K562 (cell line): ENCODE results near the gene METTL3. TPM values are rescaled to one million over a fixed set of nuclear protein-coding genes. Genes with fewer than 3 reads are reported as not detected.
A peak's percentile ranks its signal among the peaks of the same experiment; 100 is the strongest.

Experiments used
- ATAC-seq: fragments of 200-7000 bp; cut with Tn5 transposase; 3 replicates; pipeline ENCODE4 v1.9.1; 2020; ENCODE audit warnings: moderate library complexity
- BruUV-seq: library from RNA; stranded (reverse); fragments of 400-500 nt; replicated peaks from 2 replicates; lab custom pipeline; 2021; lab: Mats Ljungman, UMichigan
- CTCF ChIA-PET: fragments of 300-600 bp; formaldehyde crosslinking; extraction: SDS; loops from one replicate; lab custom pipeline; 2021; ENCODE audit warnings: low intra/inter-chr PET ratio; lab: Yijun Ruan, JAX
- POLR2A ChIA-PET: fragments of 300-600, 350-650 bp; sonication (Branson Sonifier 250); formaldehyde crosslinking; extraction: SDS; loops from one replicate; lab custom pipeline; 2021; ENCODE audit warnings: antibody characterized with exemption, inconsistent platforms; lab: Yijun Ruan, JAX
- DNase-seq, 4 experiments: peaks; one replicate each; pipeline versions ENCODE4 v3.0.0 to v3.0.0-alpha.2; 2011 to 2018; ENCODE audit warnings: low spot score in 3 of 4, mixed read lengths in 3 of 4; ENCODE audit errors: extremely low read depth in 1 of 4
- FAIRE-seq: peaks from 2 replicates; lab custom pipeline; 2011; peaks lifted over from hg19 to GRCh38; lab: Jason Lieb, UNC
- H2AFZ ChIP-seq: 2 replicates; pipeline ENCODE4 v1.6.0; 2011; ENCODE audit warnings: low read depth, low read length, control low read depth, inconsistent platforms
- H3K27ac ChIP-seq: fragments of 200-600 bp; 3 replicates; pipeline ENCODE4 v1.8.0; 2011; ENCODE audit warnings: low read depth, mild to moderate bottlenecking, control low read depth, inconsistent platforms, low read length, moderate library complexity, mixed read lengths; ENCODE audit errors: extremely low read depth
- H3K27me3 ChIP-seq, 2 experiments: fragments of 300-600 bp in 1 of 2; 2 replicates in 1 of 2; 3 replicates in 1 of 2; pipeline versions ENCODE4 v1.6.0 to v1.8.0; 2011; ENCODE audit warnings: inconsistent platforms in 2 of 2, low read length in 2 of 2, mild to moderate bottlenecking in 1 of 2, mixed read lengths in 1 of 2, moderate library complexity in 1 of 2; ENCODE audit not compliant: control insufficient read depth in 2 of 2, insufficient read depth in 2 of 2
- H3K36me3 ChIP-seq: fragments of 300-600 bp; 3 replicates; pipeline ENCODE4 v1.8.0; 2011; ENCODE audit warnings: mild to moderate bottlenecking, low read length, inconsistent platforms; ENCODE audit not compliant: control insufficient read depth, insufficient read depth
- H3K4me1 ChIP-seq, 2 experiments: fragments of 200-600 bp in 1 of 2; replicated peaks in 1 of 2; 2 replicates in 1 of 2; 3 replicates in 1 of 2; pipeline versions ENCODE4 v1.5.1 to v1.8.0; 2011; ENCODE audit warnings: inconsistent platforms in 2 of 2, low read length in 2 of 2, mild to moderate bottlenecking in 1 of 2, mixed read lengths in 1 of 2, moderate library complexity in 1 of 2; ENCODE audit not compliant: control insufficient read depth in 2 of 2, insufficient read depth in 2 of 2
- H3K4me2 ChIP-seq: 2 replicates; pipeline ENCODE4 v1.6.1; 2011; ENCODE audit warnings: low read length, control low read depth, inconsistent platforms, mixed read lengths; ENCODE audit not compliant: insufficient read depth
- H3K4me3 ChIP-seq: fragments of 200-600 bp; sonication (generic), shearing (Covaris generic); 2 replicates; pipeline ENCODE4 v1.5.1; 2016; ENCODE audit warnings: control low read depth, inconsistent platforms
- H3K79me2 ChIP-seq: fragments of 200-600 bp; 3 replicates; pipeline ENCODE4 v1.8.0; 2011; ENCODE audit warnings: low read length, inconsistent platforms; ENCODE audit not compliant: control insufficient read depth, insufficient read depth
- H3K9ac ChIP-seq, 2 experiments: 2 replicates each; pipeline versions ENCODE4 v1.6.0 to v1.6.1; 2011; ENCODE audit warnings: low read depth in 2 of 2, low read length in 2 of 2, control low read depth in 1 of 2, inconsistent platforms in 1 of 2, mild to moderate bottlenecking in 1 of 2, mixed read lengths in 1 of 2; ENCODE audit not compliant: insufficient read depth in 1 of 2
- H3K9me1 ChIP-seq: one replicate; pipeline ENCODE4 v1.6.0; 2011; ENCODE audit warnings: inconsistent platforms, mild to moderate bottlenecking, low read length, moderate library complexity; ENCODE audit not compliant: control insufficient read depth, insufficient read depth
- H3K9me3 ChIP-seq: replicated peaks from 2 replicates; pipeline ENCODE4 v1.5.1; 2011; ENCODE audit warnings: low read depth, low read length, inconsistent platforms; ENCODE audit not compliant: control insufficient read depth, insufficient read depth
- H4K20me1 ChIP-seq: replicated peaks from 2 replicates; pipeline ENCODE4 v1.6.1; 2011; ENCODE audit warnings: low read length, inconsistent platforms, mixed read lengths; ENCODE audit not compliant: control insufficient read depth, insufficient read depth
- E2F8 ChIP-seq: fragments of 450-650 bp; IDR thresholded peaks from 2 replicates; pipeline ENCODE4 v1.7.1; 2018; ENCODE audit warnings: mild to moderate bottlenecking, low read depth; ENCODE audit not compliant: partially characterized antibody
- EGR1 ChIP-seq: fragments of 450-650 bp; conservative IDR thresholded peaks from 2 replicates; pipeline ENCODE4 v1.6.1; 2017; ENCODE audit warnings: mild to moderate bottlenecking
- FOXM1 ChIP-seq, 2 experiments: fragments of 450-650 bp in 1 of 2; sonication (generic) in 1 of 2; formaldehyde crosslinking in 1 of 2; IDR thresholded peaks; 2 replicates each; pipeline versions ENCODE4 v1.6.1 to v1.9.0; 2017 to 2022; ENCODE audit warnings: low read depth in 2 of 2, mild to moderate bottlenecking in 2 of 2, missing genetic modification reagents in 1 of 2, moderate library complexity in 1 of 2
- HEY1 ChIP-seq: fragments of 250-450 bp; sonication (Bioruptor Pico); IDR thresholded peaks from 2 replicates; pipeline ENCODE4 v1.5.0; 2020; ENCODE audit warnings: mild to moderate bottlenecking, moderate library complexity, borderline replicate concordance
- HNRNPLL ChIP-seq: fragments of 200-400 bp; formaldehyde crosslinking; IDR thresholded peaks from 2 replicates; pipeline ENCODE4 v1.6.1; 2017; ENCODE audit warnings: low read length, low read depth, mild to moderate bottlenecking; ENCODE audit not compliant: poor library complexity, severe bottlenecking
- KAT7 ChIP-seq: sonication (generic); formaldehyde crosslinking; IDR thresholded peaks from 2 replicates; pipeline ENCODE4 v1.8.0; 2022; ENCODE audit warnings: missing genetic modification reagents, mild to moderate bottlenecking, borderline replicate concordance
- KHSRP ChIP-seq: fragments of 450-650 bp; IDR thresholded peaks from 2 replicates; pipeline ENCODE4 v1.6.1; 2017
- MAFF ChIP-seq: IDR thresholded peaks from 2 replicates; pipeline ENCODE4 v1.6.1; 2012; ENCODE audit warnings: low read length, improper control_type of control experiment
- NCOR1 ChIP-seq: fragments of 450-650 bp; IDR thresholded peaks from 2 replicates; pipeline ENCODE4 v1.6.1; 2016; ENCODE audit warnings: mild to moderate bottlenecking, moderate library complexity
- NFYB ChIP-seq: IDR thresholded peaks from 2 replicates; pipeline ENCODE4 v1.6.1; 2011; ENCODE audit warnings: mild to moderate bottlenecking, moderate library complexity; ENCODE audit not compliant: insufficient read length; ENCODE audit errors: extremely low read depth
- NR3C1 ChIP-seq: sonication (generic); formaldehyde crosslinking; IDR thresholded peaks from 2 replicates; pipeline ENCODE4 v1.8.1; 2022; ENCODE audit warnings: missing genetic modification reagents
- PCBP2 ChIP-seq: fragments of 200-400 bp; formaldehyde crosslinking; IDR thresholded peaks from 2 replicates; pipeline ENCODE4 v1.6.1; 2018; ENCODE audit warnings: low read length, low read depth, mild to moderate bottlenecking, moderate library complexity; ENCODE audit not compliant: poor library complexity, severe bottlenecking
- XRCC5 ChIP-seq: fragments of 200-400 bp; formaldehyde crosslinking; IDR thresholded peaks from 2 replicates; pipeline ENCODE4 v1.6.1; 2017; ENCODE audit warnings: low read depth, mild to moderate bottlenecking, low read length
- ZBTB34 ChIP-seq: fragments of 250-450 bp; sonication (Bioruptor Pico); IDR thresholded peaks from 2 replicates; pipeline ENCODE4 v1.8.0; 2021; ENCODE audit warnings: mild to moderate bottlenecking, moderate library complexity
- ZNF24 ChIP-seq: fragments of 450-650 bp; IDR thresholded peaks from 2 replicates; pipeline ENCODE4 v1.6.1; 2016
- ZNF384 ChIP-seq: IDR thresholded peaks from 2 replicates; pipeline ENCODE4 v1.6.1; 2012; ENCODE audit warnings: low read depth, low read length, improper control_type of control experiment
- ZNF75A ChIP-seq: fragments of 450-650 bp; formaldehyde crosslinking; IDR thresholded peaks from 2 replicates; pipeline ENCODE4 v1.4.0; 2020; ENCODE audit warnings: mild to moderate bottlenecking
- ZNF766 ChIP-seq: fragments of 200-800 bp; sonication (Bioruptor generic); conservative IDR thresholded peaks from 2 replicates; pipeline ENCODE4 v1.6.1; 2016; ENCODE audit warnings: missing genetic modification characterization, missing compliant biosample characterization
- WGBS: fragments of 100-300 bp; shearing (Covaris generic); methylation state at CpG from one replicate; pipeline ENCODE4 v1.1.6; 2016; ENCODE audit warnings: low coverage, mixed read lengths; ENCODE audit not compliant: insufficient coverage; ENCODE audit errors: missing lambda C conversion rate; 5-methylcytosine and 5-hydroxymethylcytosine counted together
- in situ Hi-C: fragments of 300-500 bp; cut with MboI; formaldehyde crosslinking; loops from 4 replicates; pipeline ENCODE4 v1.15.0; 2018; ENCODE audit warnings: inconsistent platforms, mixed read lengths
- intact Hi-C: fragments of 100-400 bp; cut with micrococcal nuclease; formaldehyde crosslinking; loops from 2 replicates; pipeline ENCODE4 v1.14.2; 2022
- polyA plus RNA-seq, 8 experiments: library from polyadenylated mRNA; depleted of rRNA in 4 of 8; stranded (reverse) in 5 of 8; unstranded in 3 of 8; fragments of >200 nt; fragmentation: Nextera tagmentation in 2 of 8; fragmentation: Illumina TruSeq in 1 of 8; extraction: Ambion mirVana in 2 of 8; extraction: Trizol in 1 of 8; gene quantifications; 2 replicates each; pipeline versions ENCODE4 v1.2.1 to v1.2.3, GENCODE V29; 2011 to 2014; ENCODE audit warnings: inconsistent platforms in 1 of 8, missing spikeins in 1 of 8
- total RNA-seq, 7 experiments: library from RNA; depleted of rRNA in 6 of 7; stranded (reverse); fragments of >200 nt in 6 of 7; fragmentation: Illumina TruSeq in 2 of 7; extraction: Trizol in 2 of 7; gene quantifications; 2 replicates each; pipeline versions ENCODE4 v1.2.1 to v1.2.3, GENCODE V29; 2011 to 2021; ENCODE audit warnings: low replicate concordance in 1 of 7

METTL3 gene
- total and polyA plus RNA-seq, 9 of the 15 experiments (the other 6 are each of a cell fraction or from before 2014, with no cell fraction given), result 42.1 to 151 (median 65.7) TPM

- H4K20me1 ChIP-seq, result no peaks in the 10 kb centered on the region
- H3K27ac ChIP-seq, result peak overlapping the region; percentile 48; the same call in 1 of the 3 replicates
- DNase-seq (peak; percentile 49 to 88 (median 51)), ATAC-seq (peak; percentile 84), FAIRE-seq (peak; percentile 73)
- H3K4me1 ChIP-seq, result no peaks in the 10 kb centered on the region; a peak in 1 of 5 replicates
- H3K27me3 ChIP-seq, result no peaks in the 10 kb centered on the region
- intact Hi-C loops (loop anchor here (1.0 to 5.0 kb wide), 3 partner anchors 45 to 101 kb away; partner anchors contain the start of genes CHD8 and METTL3), in situ Hi-C loops (loop anchor here (5.0 kb wide), 1 partner anchor 55 kb away; no protein-coding TSS in a partner anchor)
- H3K79me2 ChIP-seq, result no peaks in the 10 kb centered on the region
- no peaks in the 10 kb centered on the region for H3K9me1 ChIP-seq
- CTCF ChIA-PET, result interaction anchor here (0.6 to 2.5 kb wide), 6 partner anchors 44 to 461 kb away, joined by 3 to 24 read pairs (median 4); partner anchors contain the start of genes RAB2B and TOX4
- peak overlapping the region; percentile 62; the same call in 1 of the 2 replicates for H3K4me2 ChIP-seq
- no peaks in the 10 kb centered on the region for H3K36me3 ChIP-seq
- POLR2A ChIA-PET, result interaction anchor here (0.6 to 0.7 kb wide), 3 partner anchors 49 to 120 kb away, joined by 3 read pairs; no protein-coding TSS in a partner anchor
- 18% methylated on average over 11 of the region's 11 CpGs for WGBS
- no TSS peak for BruUV-seq
- H3K4me3 ChIP-seq, result peak overlapping the region; percentile 34
- no peaks in the 10 kb centered on the region for H3K9me3 ChIP-seq
- H2AFZ ChIP-seq, result peak overlapping the region; percentile 87
- H3K9ac ChIP-seq, result peak overlapping the region; percentile 45 to 46; a peak in 1 of 4 replicates
- TF ChIP-seq ZNF24 (peak; percentile 14; the same call in 1 of the 2 replicates), HNRNPLL (no peak), ZNF766 (no peak), KHSRP (no peak), ZNF384 (no peak), ZNF75A (CRISPR knock-in tag) (no peak), NFYB (no peak), KAT7 (no peak), XRCC5 (0 out of 2 replicates have a peak, but pooled peaks have one; percentile 31), EGR1 (no peak), MAFF (no peak), NR3C1 (CRISPR knock-in tag) (no peak), E2F8 (peak; percentile 18), ZBTB34 (CRISPR knock-in tag) (no peak), PCBP2 (no peak), NCOR1 (no peak), FOXM1 (IDR thresholded peaks at IDR 0.05; ENCODE audit: low read depth) (no peak), FOXM1 (CRISPR knock-in tag; IDR thresholded peaks at IDR 0.05; ENCODE audit: low read depth) (no peak), HEY1 (CRISPR knock-in tag) (no peak)
Observed at GRCh38 chr14:21557084-21557901, 46.2 kb upstream of the METTL3 start.
